Tibial nerve (tissue), 4 donors: Measurements from ENCODE around the gene THYN1.

Experiments used
- EP300 ChIP-seq, 2 donors: sonication (generic); formaldehyde crosslinking; IDR thresholded peaks; one replicate each; pipeline ENCODE4 v1.6.1; 2017; ENCODE audit warnings: antibody characterized with exemption in 2 of 2, mild to moderate bottlenecking in 1 of 2
- POLR2A ChIP-seq, 2 donors: fragments of 450-650 bp; IDR thresholded peaks; one replicate each; pipeline ENCODE4 v1.6.1; 2017; ENCODE audit warnings: antibody characterized with exemption in 2 of 2, mild to moderate bottlenecking in 2 of 2, moderate library complexity in 2 of 2
- TF ChIP-seq, protein P1 (sequence below), 5 experiments: fragments of 200-600 bp in 3 of 5; fragments of 450-650 bp in 2 of 5; sonication (generic) in 3 of 5; IDR thresholded peaks; one replicate each; pipeline ENCODE4 v1.5.1; 2016 to 2019; ENCODE audit warnings: antibody characterized with exemption in 5 of 5, mild to moderate bottlenecking in 3 of 5, moderate library complexity in 2 of 5

DNA sequence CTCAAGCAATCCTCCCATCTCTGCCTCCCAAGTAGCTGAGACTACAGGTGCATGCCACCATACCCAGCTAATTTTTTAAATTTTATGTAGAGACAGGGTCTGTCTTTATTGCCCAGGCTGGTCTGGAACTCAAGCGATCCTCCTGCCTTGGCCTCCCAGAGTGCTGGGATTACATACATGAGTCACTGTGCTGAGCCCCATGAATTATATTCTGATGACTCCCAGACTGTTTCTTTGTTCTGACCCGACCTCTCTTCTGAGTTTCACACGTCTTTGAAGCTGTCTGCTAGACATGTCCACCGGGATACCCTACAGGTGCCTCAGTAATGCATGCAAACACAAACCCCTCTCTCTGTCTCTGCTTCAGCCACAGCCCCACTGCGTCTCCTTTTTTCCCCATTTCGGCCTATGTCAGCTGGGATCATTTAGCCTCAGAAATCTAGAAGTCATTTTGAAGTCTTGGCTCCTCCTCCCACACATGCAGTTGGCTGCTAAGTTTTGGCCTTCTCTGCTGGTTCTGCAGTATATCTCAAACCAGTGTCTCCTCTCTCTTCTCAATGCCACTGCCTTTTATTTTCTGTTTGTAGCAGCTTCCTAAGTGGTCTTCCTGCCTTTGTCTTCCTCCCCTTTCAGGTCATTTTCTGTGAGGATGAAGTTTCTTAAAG is 23.9 kb downstream of the THYN1 start:
- TF ChIP-seq, protein P1, sequence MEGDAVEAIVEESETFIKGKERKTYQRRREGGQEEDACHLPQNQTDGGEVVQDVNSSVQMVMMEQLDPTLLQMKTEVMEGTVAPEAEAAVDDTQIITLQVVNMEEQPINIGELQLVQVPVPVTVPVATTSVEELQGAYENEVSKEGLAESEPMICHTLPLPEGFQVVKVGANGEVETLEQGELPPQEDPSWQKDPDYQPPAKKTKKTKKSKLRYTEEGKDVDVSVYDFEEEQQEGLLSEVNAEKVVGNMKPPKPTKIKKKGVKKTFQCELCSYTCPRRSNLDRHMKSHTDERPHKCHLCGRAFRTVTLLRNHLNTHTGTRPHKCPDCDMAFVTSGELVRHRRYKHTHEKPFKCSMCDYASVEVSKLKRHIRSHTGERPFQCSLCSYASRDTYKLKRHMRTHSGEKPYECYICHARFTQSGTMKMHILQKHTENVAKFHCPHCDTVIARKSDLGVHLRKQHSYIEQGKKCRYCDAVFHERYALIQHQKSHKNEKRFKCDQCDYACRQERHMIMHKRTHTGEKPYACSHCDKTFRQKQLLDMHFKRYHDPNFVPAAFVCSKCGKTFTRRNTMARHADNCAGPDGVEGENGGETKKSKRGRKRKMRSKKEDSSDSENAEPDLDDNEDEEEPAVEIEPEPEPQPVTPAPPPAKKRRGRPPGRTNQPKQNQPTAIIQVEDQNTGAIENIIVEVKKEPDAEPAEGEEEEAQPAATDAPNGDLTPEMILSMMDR (IDR thresholded peaks at IDR 0.05), result no peak
- TF ChIP-seq POLR2A (IDR thresholded peaks at IDR 0.05) (no peak), EP300 (IDR thresholded peaks at IDR 0.05) (no peak)
